HEK293T (cell line): ENCODE measurements around the gene FLNB.

Source experiments
- ARNT ChIP-seq: fragments of 450-650 bp; IDR thresholded peaks from 2 replicates; pipeline ENCODE4 v1.6.1; 2017; ENCODE audit warnings: mild to moderate bottlenecking
- BHLHE40 ChIP-seq: fragments of 450-650 bp; IDR thresholded peaks from 2 replicates; pipeline ENCODE4 v1.6.1; 2016; ENCODE audit warnings: mild to moderate bottlenecking, moderate library complexity, borderline replicate concordance
- ELF4 ChIP-seq: fragments of 450-650 bp; IDR thresholded peaks from 2 replicates; pipeline ENCODE4 v1.6.1; 2017; ENCODE audit warnings: antibody characterized with exemption
- FOXA1 ChIP-seq: fragments of 450-650 bp; IDR thresholded peaks from 2 replicates; pipeline ENCODE4 v1.6.1; 2016; ENCODE audit warnings: mild to moderate bottlenecking
- FOXK2 ChIP-seq: fragments of 450-650 bp; IDR thresholded peaks from 2 replicates; pipeline ENCODE4 v1.6.1; 2016; ENCODE audit warnings: mild to moderate bottlenecking
- HDGF ChIP-seq: fragments of 450-650 bp; IDR thresholded peaks from 2 replicates; pipeline ENCODE4 v1.6.1; 2017; ENCODE audit warnings: antibody characterized with exemption, borderline replicate concordance
- LEF1 ChIP-seq: fragments of 450-650 bp; IDR thresholded peaks from 2 replicates; pipeline ENCODE4 v1.6.1; 2017; ENCODE audit warnings: mild to moderate bottlenecking, borderline replicate concordance
- SP1 ChIP-seq: fragments of 450-650 bp; IDR thresholded peaks from 2 replicates; pipeline ENCODE4 v1.6.1; 2017
- SUZ12 ChIP-seq: fragments of 450-650 bp; IDR thresholded peaks from 2 replicates; pipeline ENCODE4 v1.6.1; 2016; ENCODE audit warnings: mild to moderate bottlenecking
- TARDBP ChIP-seq: fragments of 450-650 bp; IDR thresholded peaks from 2 replicates; pipeline ENCODE4 v1.6.1; 2016
- ZNF384 ChIP-seq: fragments of 450-650 bp; IDR thresholded peaks from 2 replicates; pipeline ENCODE4 v1.6.1; 2016
- TF ChIP-seq, protein P1 (sequence below): fragments of 450-650 bp; IDR thresholded peaks from 2 replicates; pipeline ENCODE4 v1.6.1; 2016

DNA sequence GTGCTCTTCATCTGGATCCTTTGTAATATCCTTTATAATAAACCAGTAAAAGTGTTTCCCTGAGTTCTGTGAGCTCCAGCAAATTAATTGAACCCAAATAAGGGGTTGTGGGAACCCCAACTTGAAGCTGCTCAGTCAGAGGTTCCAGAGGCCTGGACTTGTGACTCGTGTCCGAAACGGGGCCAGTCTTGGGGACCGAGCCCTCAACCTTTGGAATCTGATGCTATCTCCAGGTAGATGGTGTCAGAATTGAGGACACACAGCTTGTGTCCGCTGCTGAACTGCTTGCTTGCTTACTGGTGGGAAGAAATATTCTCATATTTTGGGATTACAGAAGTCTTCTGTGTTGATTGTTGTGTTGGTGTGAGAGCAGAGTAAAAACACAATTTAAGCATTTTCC lies 39.7 kb upstream of the FLNB start:
- TF ChIP-seq FOXA1 (no peak), FOXK2 (no peak), SUZ12 (no peak), SP1 (no peak), TARDBP (no peak), BHLHE40 (no peak), LEF1 (no peak), ZNF384 (no peak), ELF4 (no peak), HDGF (no peak), ARNT (no peak)
- TF ChIP-seq, protein P1, sequence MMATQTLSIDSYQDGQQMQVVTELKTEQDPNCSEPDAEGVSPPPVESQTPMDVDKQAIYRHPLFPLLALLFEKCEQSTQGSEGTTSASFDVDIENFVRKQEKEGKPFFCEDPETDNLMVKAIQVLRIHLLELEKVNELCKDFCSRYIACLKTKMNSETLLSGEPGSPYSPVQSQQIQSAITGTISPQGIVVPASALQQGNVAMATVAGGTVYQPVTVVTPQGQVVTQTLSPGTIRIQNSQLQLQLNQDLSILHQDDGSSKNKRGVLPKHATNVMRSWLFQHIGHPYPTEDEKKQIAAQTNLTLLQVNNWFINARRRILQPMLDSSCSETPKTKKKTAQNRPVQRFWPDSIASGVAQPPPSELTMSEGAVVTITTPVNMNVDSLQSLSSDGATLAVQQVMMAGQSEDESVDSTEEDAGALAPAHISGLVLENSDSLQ: no peak
